Measurements from ENCODE around the gene CCDC85B. TPM values are rescaled to one million over a fixed set of nuclear protein-coding genes. Genes with fewer than 3 reads are reported as not detected.

The CCDC85B gene
- total and polyA plus RNA-seq, 2 of the 13 experiments (the other 11 are each of a cell fraction or from before 2014, with no cell fraction given) = 8.2 to 19.5 TPM

DNA sequence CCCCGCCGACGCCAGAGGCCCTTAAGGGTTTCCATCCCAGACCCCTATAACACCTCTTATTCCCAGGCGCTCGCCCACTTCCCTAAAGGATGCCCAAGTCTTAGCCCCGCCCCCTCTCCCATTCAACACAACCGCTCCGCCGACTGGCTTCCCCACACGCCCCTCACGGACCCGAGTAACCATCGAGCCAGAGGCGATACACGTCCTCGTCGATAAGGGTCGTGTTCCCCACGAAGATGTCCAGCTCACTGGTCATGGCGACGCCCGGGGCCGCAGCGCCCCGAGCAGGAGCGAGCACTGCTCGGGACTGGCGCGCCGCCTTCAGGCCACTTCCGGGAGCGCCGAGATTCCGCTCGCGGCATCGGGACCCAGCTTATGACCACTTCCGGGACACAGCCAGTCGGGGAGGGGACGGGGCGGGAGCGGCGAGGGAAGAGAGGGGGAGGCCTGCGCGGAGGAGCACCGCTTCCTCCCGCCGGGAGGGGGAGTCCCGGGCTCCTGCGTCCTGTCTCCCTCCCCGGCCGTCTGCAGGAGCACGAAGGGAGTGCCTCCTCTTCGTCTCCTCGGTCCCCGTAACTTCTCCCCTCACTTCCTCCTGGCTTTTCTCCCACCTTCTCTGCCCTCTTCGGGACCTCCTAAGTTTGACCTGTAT lies 2.2 kb upstream of the CCDC85B start, which contains the start of gene FIBP (continued):
- no peak for TF ChIP-seq ZFP36 (IDR thresholded peaks at IDR 0.05; ENCODE audit: borderline replicate concordance, low read depth, low read length, partially characterized antibody)
- TF ChIP-seq NR2F1 (CRISPR knock-in tag; IDR thresholded peaks at IDR 0.05) = no peak
- no peak for TF ChIP-seq ZNF512 (CRISPR knock-in tag; IDR thresholded peaks at IDR 0.05)
- TF ChIP-seq ZC3H4 (CRISPR knock-in tag; IDR thresholded peaks at IDR 0.05; ENCODE audit: borderline replicate concordance) = no peak
- TF ChIP-seq ZNF260 (CRISPR knock-in tag; IDR thresholded peaks at IDR 0.05; ENCODE audit: borderline replicate concordance, low read depth) = no peak
- TF ChIP-seq ZNF136 (CRISPR knock-in tag; IDR thresholded peaks at IDR 0.05; ENCODE audit: low read depth) = peak; percentile 37; the same call in 1 of the 2 replicates
- TF ChIP-seq NCOA1 (CRISPR knock-in tag; IDR thresholded peaks at IDR 0.05) = 0 out of 2 replicates have a peak, but pooled peaks have one; percentile 37
- TF ChIP-seq, protein P1, sequence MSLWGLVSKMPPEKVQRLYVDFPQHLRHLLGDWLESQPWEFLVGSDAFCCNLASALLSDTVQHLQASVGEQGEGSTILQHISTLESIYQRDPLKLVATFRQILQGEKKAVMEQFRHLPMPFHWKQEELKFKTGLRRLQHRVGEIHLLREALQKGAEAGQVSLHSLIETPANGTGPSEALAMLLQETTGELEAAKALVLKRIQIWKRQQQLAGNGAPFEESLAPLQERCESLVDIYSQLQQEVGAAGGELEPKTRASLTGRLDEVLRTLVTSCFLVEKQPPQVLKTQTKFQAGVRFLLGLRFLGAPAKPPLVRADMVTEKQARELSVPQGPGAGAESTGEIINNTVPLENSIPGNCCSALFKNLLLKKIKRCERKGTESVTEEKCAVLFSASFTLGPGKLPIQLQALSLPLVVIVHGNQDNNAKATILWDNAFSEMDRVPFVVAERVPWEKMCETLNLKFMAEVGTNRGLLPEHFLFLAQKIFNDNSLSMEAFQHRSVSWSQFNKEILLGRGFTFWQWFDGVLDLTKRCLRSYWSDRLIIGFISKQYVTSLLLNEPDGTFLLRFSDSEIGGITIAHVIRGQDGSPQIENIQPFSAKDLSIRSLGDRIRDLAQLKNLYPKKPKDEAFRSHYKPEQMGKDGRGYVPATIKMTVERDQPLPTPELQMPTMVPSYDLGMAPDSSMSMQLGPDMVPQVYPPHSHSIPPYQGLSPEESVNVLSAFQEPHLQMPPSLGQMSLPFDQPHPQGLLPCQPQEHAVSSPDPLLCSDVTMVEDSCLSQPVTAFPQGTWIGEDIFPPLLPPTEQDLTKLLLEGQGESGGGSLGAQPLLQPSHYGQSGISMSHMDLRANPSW (CRISPR knock-in tag; IDR thresholded peaks at IDR 0.05; ENCODE audit: borderline replicate concordance) = 0 out of 2 replicates have a peak, but pooled peaks have one; percentile 77
- no peak for TF ChIP-seq EZH2 (conservative IDR thresholded peaks at IDR 0.05; ENCODE audit: low read depth, low read length)
- peak; percentile 59; the same call in 1 of the 2 replicates for TF ChIP-seq ZNF792 (CRISPR knock-in tag; IDR thresholded peaks at IDR 0.05)
- TF ChIP-seq FOXO4 (CRISPR knock-in tag; conservative IDR thresholded peaks at IDR 0.05) = no peak
- peak in 1 of 2 experiments; percentile 80; a peak in 2 of 4 replicates for TF ChIP-seq POLR2A (IDR thresholded peaks at IDR 0.05; ENCODE audit: insufficient read depth in 1 of 2, low read depth in 2 of 2, low read length in 2 of 2)
- no peak for TF ChIP-seq RBM22 (optimal IDR thresholded peaks at IDR 0.05; ENCODE audit: low read length)
- no peak for TF ChIP-seq SETDB1 (CRISPR knock-in tag; IDR thresholded peaks at IDR 0.05; ENCODE audit: borderline replicate concordance)
- peak; percentile 88 for TF ChIP-seq PHF20 (CRISPR knock-in tag; IDR thresholded peaks at IDR 0.05)
- TF ChIP-seq, protein P2, sequence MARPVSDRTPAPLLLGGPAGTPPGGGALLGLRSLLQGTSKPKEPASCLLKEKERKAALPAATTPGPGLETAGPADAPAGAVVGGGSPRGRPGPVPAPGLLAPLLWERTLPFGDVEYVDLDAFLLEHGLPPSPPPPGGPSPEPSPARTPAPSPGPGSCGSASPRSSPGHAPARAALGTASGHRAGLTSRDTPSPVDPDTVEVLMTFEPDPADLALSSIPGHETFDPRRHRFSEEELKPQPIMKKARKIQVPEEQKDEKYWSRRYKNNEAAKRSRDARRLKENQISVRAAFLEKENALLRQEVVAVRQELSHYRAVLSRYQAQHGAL (CRISPR knock-in tag; IDR thresholded peaks at IDR 0.05; ENCODE audit: not compliant biosample characterization) = no peak
- TF ChIP-seq, protein P3, sequence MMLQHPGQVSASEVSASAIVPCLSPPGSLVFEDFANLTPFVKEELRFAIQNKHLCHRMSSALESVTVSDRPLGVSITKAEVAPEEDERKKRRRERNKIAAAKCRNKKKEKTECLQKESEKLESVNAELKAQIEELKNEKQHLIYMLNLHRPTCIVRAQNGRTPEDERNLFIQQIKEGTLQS (CRISPR knock-in tag; IDR thresholded peaks at IDR 0.05) = no peak
- no peak for TF ChIP-seq NFE2L1 (CRISPR knock-in tag; IDR thresholded peaks at IDR 0.05; ENCODE audit: borderline replicate concordance)
- TF ChIP-seq ZNF292 (CRISPR knock-in tag; IDR thresholded peaks at IDR 0.05; ENCODE audit: borderline replicate concordance, low read depth) = no peak
- TF ChIP-seq PHB2 (IDR thresholded peaks at IDR 0.05; ENCODE audit: partially characterized antibody) = no peak
- no peak for TF ChIP-seq SPEN (CRISPR knock-in tag; IDR thresholded peaks at IDR 0.05; ENCODE audit: low read depth)
- no peak for TF ChIP-seq ZSCAN29 (CRISPR knock-in tag; conservative IDR thresholded peaks at IDR 0.05)

All from HepG2 (cell line).